Osteocyte (in vitro differentiated cells): Measurements from ENCODE around the gene SORBS1. TPM values are rescaled to one million over a fixed set of nuclear protein-coding genes. Genes with fewer than 3 reads are reported as not detected.

Experiments used
- DNase-seq: peaks from one replicate; pipeline ENCODE4 v3.0.0; 2021; ENCODE audit warnings: mixed read lengths; ENCODE audit not compliant: unreplicated experiment; ENCODE audit errors: extremely low spot score
- H3K27ac Mint-ChIP-seq: one replicate; pipeline ENCODE4 v1.8.0; 2021; ENCODE audit warnings: mild to moderate bottlenecking, mixed read lengths; ENCODE audit not compliant: unreplicated experiment
- H3K27me3 Mint-ChIP-seq: one replicate; pipeline ENCODE4 v1.8.0; 2021; ENCODE audit warnings: mixed read lengths; ENCODE audit not compliant: unreplicated experiment
- H3K36me3 Mint-ChIP-seq: one replicate; pipeline ENCODE4 v1.8.0; 2021; ENCODE audit warnings: mixed read lengths; ENCODE audit not compliant: unreplicated experiment
- H3K4me1 Mint-ChIP-seq: one replicate; pipeline ENCODE4 v1.8.0; 2021; ENCODE audit warnings: mixed read lengths; ENCODE audit not compliant: unreplicated experiment
- H3K4me3 Mint-ChIP-seq: one replicate; pipeline ENCODE4 v1.8.0; 2021; ENCODE audit warnings: mild to moderate bottlenecking, moderate library complexity, mixed read lengths; ENCODE audit not compliant: unreplicated experiment
- H3K9me3 Mint-ChIP-seq: one replicate; pipeline ENCODE4 v1.8.0; 2021; ENCODE audit warnings: mixed read lengths; ENCODE audit not compliant: unreplicated experiment
- total RNA-seq: library from RNA; stranded (reverse); gene quantifications from 2 replicates; pipeline ENCODE4 v1.2.1, GENCODE V29; 2021
- TF ChIP-seq, protein P1 (sequence below): fragments of 200-600 bp; sonication (generic); IDR thresholded peaks from 2 replicates; pipeline ENCODE4 v1.5.0; 2021; ENCODE audit warnings: antibody characterized with exemption, mild to moderate bottlenecking, moderate library complexity

The SORBS1 gene
- total RNA-seq, 1 donor from 2014 or later, result 1.7 TPM

DNA sequence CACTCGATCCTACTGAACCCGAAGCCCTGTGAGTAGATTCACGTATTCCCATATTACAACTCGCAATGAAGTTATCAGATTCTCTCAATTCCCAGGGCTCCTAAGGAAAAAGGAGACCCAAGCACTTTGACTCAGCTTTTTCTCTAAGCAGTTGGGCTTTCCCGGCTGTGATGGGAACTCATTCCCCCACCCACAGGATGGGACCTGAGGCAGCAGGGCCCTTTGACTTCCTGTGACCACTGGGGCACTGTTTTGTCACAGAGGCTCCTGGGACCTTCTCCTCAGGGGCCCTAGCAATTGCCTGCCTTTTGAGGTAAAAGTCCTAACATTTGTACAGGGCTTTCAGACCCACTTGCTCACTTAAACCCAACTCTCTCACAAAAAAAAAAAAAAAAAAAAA lies 147.6 kb downstream of the SORBS1 start:
- Mint-ChIP-seq H3K27ac (no peak overlapping the region), H3K4me3 (no peak overlapping the region), H3K36me3 (no peaks in the 10 kb centered on the region), H3K9me3 (no peaks in the 10 kb centered on the region), H3K27me3 (peaks cover 62% of the 10 kb centered on the region), H3K4me1 (peaks cover 5% of the 10 kb centered on the region)
- TF ChIP-seq, protein P1, sequence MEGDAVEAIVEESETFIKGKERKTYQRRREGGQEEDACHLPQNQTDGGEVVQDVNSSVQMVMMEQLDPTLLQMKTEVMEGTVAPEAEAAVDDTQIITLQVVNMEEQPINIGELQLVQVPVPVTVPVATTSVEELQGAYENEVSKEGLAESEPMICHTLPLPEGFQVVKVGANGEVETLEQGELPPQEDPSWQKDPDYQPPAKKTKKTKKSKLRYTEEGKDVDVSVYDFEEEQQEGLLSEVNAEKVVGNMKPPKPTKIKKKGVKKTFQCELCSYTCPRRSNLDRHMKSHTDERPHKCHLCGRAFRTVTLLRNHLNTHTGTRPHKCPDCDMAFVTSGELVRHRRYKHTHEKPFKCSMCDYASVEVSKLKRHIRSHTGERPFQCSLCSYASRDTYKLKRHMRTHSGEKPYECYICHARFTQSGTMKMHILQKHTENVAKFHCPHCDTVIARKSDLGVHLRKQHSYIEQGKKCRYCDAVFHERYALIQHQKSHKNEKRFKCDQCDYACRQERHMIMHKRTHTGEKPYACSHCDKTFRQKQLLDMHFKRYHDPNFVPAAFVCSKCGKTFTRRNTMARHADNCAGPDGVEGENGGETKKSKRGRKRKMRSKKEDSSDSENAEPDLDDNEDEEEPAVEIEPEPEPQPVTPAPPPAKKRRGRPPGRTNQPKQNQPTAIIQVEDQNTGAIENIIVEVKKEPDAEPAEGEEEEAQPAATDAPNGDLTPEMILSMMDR, result no peak
- no peak for DNase-seq

DNA sequence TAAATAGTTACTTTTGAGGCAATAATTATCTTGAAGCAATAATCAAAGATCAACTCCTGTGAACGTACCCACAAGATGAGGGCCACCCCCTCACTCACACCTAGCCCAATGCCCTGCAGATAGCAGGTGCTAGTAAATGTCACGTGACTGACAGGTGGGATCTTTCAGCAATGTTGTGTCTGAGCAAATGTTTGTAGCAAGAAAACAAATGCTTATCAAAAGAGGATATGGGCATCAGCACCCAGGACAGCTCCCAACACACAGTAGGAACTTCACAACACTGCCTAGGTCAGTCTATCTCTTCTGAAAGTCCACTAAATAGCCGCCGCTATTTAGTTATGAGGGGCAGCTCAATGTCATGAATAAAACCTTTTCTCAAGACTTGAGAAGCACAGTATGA lies 149.5 kb downstream of the SORBS1 start:
- no peak overlapping the region for H3K27ac Mint-ChIP-seq

DNA sequence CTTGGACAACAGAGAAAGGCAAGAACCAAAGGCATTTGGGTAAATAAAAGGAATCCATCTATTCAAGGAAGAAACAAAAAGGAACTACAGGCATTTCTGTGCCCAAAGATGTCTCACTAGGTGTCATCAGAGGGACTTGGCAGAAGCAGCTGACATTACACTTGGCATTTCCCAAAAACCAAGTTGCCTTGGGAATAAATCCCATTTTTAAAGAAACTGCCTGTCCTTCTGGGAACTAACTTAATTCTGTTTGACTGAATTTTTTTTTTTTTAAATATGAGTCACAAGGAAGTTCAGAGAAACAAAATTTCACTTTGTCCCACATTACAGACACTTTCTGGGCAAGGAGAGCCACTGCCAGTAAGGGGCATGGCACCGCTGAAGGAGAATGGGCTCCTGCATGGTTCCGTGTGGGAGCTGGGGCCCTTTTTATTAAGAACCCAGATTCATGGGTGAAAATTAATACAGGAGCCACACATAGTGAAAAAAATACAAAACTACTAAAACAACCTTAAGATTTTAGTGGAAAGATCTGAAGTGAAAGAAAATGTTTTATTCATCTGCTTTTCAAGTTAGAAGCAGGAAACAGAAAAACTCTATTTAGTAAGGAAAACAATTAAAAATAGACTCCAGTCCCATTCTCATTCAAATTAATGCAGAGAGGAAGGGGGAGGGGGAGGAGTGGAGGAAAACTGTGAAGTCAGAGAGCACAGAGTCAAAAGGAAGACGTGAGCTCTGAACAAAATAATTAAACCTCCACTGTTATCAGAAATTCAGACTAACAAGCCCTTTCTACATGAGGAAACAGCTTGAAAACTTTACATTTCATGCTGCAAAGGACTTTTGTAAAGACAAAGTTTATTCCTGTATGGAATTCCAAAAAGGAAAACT lies 151.9 kb downstream of the SORBS1 start:
- H3K27ac Mint-ChIP-seq, result no peak overlapping the region
- TF ChIP-seq, protein P1, result no peak
- no peak overlapping the region for H3K4me3 Mint-ChIP-seq

More for the DNA sequence above, 149.5 kb downstream of the SORBS1 start:
- no peak overlapping the region for H3K4me3 Mint-ChIP-seq
- no peaks in the 10 kb centered on the region for H3K36me3 Mint-ChIP-seq
- DNase-seq, result no peak
- H3K27me3 Mint-ChIP-seq, result peaks cover 63% of the 10 kb centered on the region
- H3K4me1 Mint-ChIP-seq, result peaks cover 5% of the 10 kb centered on the region
- H3K9me3 Mint-ChIP-seq, result no peaks in the 10 kb centered on the region
- TF ChIP-seq, protein P1, result no peak

DNA sequence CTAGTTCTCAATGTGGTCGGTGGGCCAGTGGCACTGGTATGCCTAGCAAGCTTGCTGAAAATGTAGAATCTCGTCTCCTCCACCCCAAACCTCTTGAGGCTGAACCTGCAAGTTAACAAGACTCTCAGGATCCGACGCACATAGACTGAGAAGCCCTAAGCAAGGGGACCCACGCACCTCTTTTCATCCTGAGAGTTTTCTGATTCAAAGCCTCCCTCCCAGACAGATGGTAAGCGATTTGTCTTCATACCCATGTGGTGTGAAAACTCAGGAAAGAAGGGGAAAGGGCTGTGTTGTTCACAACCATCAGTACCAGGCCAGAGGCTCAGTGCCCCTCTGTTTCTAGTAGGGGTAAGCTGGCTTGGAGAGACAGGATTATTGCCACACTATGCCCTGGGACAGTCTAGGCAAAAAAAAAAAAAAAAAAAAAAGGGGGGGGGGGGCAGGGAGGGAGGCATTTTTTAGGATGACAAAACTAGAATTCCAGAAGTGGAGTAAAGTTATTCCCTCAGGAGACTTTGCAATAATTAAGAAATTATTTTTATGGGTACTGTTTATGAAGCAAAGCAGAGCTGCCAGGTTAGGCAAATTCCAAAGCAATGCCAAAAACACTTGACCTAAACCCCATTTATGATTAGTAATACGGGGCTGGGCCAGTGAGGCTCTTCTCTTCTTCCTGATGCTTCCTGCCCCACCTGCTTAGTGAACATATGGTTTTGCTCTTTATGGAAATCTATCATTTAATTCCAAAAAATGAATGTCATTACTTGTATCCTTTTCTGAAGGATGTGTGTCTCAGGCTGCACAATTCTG lies 152.8 kb downstream of the SORBS1 start:
- Mint-ChIP-seq H3K4me3 (no peak overlapping the region), H3K9me3 (no peaks in the 10 kb centered on the region), H3K36me3 (no peaks in the 10 kb centered on the region), H3K4me1 (peaks cover 5% of the 10 kb centered on the region), H3K27ac (no peak overlapping the region), H3K27me3 (peaks cover 40% of the 10 kb centered on the region)
- DNase-seq, result no peak
- TF ChIP-seq, protein P1, result no peak

More for the DNA sequence above, 151.9 kb downstream of the SORBS1 start:
- peaks cover 48% of the 10 kb centered on the region for H3K27me3 Mint-ChIP-seq
- H3K9me3 Mint-ChIP-seq, result no peaks in the 10 kb centered on the region
- no peak for DNase-seq
- H3K4me1 Mint-ChIP-seq, result peaks cover 5% of the 10 kb centered on the region
- H3K36me3 Mint-ChIP-seq, result no peaks in the 10 kb centered on the region

DNA sequence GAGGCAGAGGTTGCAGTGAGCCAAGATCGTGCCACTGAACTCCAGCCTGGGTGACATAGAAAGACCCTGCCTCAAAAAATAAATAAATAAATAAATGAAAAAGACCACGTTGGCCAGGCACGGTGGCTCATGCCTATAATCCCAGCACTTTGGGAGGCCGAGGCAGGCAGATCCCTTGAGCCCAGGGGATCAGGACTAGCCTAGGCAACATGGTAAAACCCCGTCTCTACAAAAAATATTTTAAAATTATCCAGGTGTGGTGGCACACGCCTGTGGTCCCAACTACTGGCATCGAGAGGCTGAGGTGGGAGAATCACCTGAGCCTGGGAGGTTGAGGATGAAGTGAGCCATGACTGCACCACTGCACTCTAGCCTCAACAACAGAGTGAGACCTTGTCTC lies 153.6 kb downstream of the SORBS1 start:
- Mint-ChIP-seq H3K4me1 (peaks cover 5% of the 10 kb centered on the region), H3K27ac (no peak overlapping the region), H3K36me3 (no peaks in the 10 kb centered on the region), H3K9me3 (no peaks in the 10 kb centered on the region), H3K27me3 (peaks cover 35% of the 10 kb centered on the region), H3K4me3 (no peak overlapping the region)
- TF ChIP-seq, protein P1, result no peak
- no peak for DNase-seq
